ENCODE results near the gene POU2F1.

DNA sequence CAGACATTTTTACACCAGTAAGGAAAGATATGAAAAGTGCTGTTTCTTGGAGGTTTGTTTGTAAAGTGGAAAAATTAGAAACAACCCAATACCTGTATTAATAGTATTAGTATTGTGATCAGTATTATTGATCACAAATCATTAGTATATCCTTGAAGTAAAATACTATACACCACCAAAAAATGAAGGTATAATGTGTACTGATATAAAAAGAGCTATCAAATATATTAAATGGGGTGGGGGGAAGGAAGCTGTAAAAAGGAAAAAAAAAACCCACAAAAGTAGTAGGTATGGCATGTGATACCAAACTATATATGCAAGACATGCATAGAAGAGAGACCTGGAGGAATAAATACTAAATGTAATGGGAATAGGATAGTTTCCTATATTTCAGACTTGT, 46.3 kb downstream of the POU2F1 start:
- no peak for TF ChIP-seq POLR2A (IDR thresholded peaks at IDR 0.05)
- TF ChIP-seq, protein P1, sequence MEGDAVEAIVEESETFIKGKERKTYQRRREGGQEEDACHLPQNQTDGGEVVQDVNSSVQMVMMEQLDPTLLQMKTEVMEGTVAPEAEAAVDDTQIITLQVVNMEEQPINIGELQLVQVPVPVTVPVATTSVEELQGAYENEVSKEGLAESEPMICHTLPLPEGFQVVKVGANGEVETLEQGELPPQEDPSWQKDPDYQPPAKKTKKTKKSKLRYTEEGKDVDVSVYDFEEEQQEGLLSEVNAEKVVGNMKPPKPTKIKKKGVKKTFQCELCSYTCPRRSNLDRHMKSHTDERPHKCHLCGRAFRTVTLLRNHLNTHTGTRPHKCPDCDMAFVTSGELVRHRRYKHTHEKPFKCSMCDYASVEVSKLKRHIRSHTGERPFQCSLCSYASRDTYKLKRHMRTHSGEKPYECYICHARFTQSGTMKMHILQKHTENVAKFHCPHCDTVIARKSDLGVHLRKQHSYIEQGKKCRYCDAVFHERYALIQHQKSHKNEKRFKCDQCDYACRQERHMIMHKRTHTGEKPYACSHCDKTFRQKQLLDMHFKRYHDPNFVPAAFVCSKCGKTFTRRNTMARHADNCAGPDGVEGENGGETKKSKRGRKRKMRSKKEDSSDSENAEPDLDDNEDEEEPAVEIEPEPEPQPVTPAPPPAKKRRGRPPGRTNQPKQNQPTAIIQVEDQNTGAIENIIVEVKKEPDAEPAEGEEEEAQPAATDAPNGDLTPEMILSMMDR (IDR thresholded peaks at IDR 0.05) = no peak
